ENCODE results near the gene PEX5L. TPM values are rescaled to one million over a fixed set of nuclear protein-coding genes. Genes with fewer than 3 reads are reported as not detected.

Gene PEX5L
- total and polyA plus RNA-seq, 2 experiments from 2014 or later: 6.3 to 7.0 TPM

- Mint-ChIP-seq H3K27me3 (ENCODE audit: insufficient read depth, low read depth, poor library complexity) (no peaks in the 10 kb centered on the region), H3K4me3 (no peak overlapping the region), H3K36me3 (ENCODE audit: low read depth) (peaks cover 3% of the 10 kb centered on the region; the same call in 1 of the 3 replicates), H3K27ac (no peak overlapping the region), H3K9me3 (no peaks in the 10 kb centered on the region), H3K4me1 (no peaks in the 10 kb centered on the region)
- TF ChIP-seq CREB1 (CRISPR knock-in tag; IDR thresholded peaks at IDR 0.05; ENCODE audit: low read depth) (no peak), POLR2AphosphoS5 (IDR thresholded peaks at IDR 0.05; ENCODE audit: low read depth) (no peak), JUNB (IDR thresholded peaks at IDR 0.05; ENCODE audit: unreplicated experiment) (no peak), CTCF (conservative IDR thresholded peaks at IDR 0.05; ENCODE audit: low read depth in 2 of 2) (no peak), ZNF331 (CRISPR knock-in tag; IDR thresholded peaks at IDR 0.05; ENCODE audit: low read depth) (no peak), REST (IDR thresholded peaks at IDR 0.05; ENCODE audit: unreplicated experiment) (no peak), NANOG (IDR thresholded peaks at IDR 0.05; ENCODE audit: borderline replicate concordance) (no peak), EZH2 (IDR thresholded peaks at IDR 0.05; ENCODE audit: low read depth, unreplicated experiment) (no peak), EZH2phosphoT487 (IDR thresholded peaks at IDR 0.05; ENCODE audit: unreplicated experiment) (no peak), ZNF462 (CRISPR knock-in tag; IDR thresholded peaks at IDR 0.05) (no peak)
- Histone ChIP-seq H3K4me2 (no peak overlapping the region), H3F3A (replicated peaks; ENCODE audit: low read depth) (no peaks in the 10 kb centered on the region), H3K27ac (ENCODE audit: low read depth) (no peak overlapping the region), H4K20me1 (replicated peaks; ENCODE audit: insufficient read depth) (no peaks in the 10 kb centered on the region), H2AFZ (no peak overlapping the region), H3K4me1 (ENCODE audit: insufficient read depth) (no peaks in the 10 kb centered on the region), H3K79me2 (replicated peaks; ENCODE audit: insufficient read depth) (no peaks in the 10 kb centered on the region), H3K4me3 (no peak overlapping the region), H3K9me2 (ENCODE audit: insufficient read depth) (no peaks in the 10 kb centered on the region), H3K27me3 (ENCODE audit: insufficient read depth) (no peaks in the 10 kb centered on the region), H3K36me3 (ENCODE audit: insufficient read depth) (no peaks in the 10 kb centered on the region)
- ATAC-seq (no peak), DNase-seq (ENCODE audit: low spot score) (no peak)
These were observed 175.4 kb downstream of the PEX5L start for GRCh38 chr3:179861292-179861691.
